Measurements from ENCODE around the gene XPA. TPM values are rescaled to one million over a fixed set of nuclear protein-coding genes. Genes with fewer than 3 reads are reported as not detected.

XPA gene
- total and polyA plus RNA-seq, 2 of the 13 experiments (the other 11 are each of a cell fraction or from before 2014, with no cell fraction given), result 2.3 to 15.2 TPM

GRCh38 chr9:97633859-97634490 is 63.2 kb downstream of the XPA start (continued):
- TF ChIP-seq HDAC2 (CRISPR knock-in tag; IDR thresholded peaks at IDR 0.05) (0 out of 2 replicates have a peak, but pooled peaks have one; percentile 24), NFYB (CRISPR knock-in tag; IDR thresholded peaks at IDR 0.05) (no peak), ZNF550 (CRISPR knock-in tag; IDR thresholded peaks at IDR 0.05; ENCODE audit: borderline replicate concordance) (no peak), PHF20 (CRISPR knock-in tag; IDR thresholded peaks at IDR 0.05) (no peak), ZNF572 (CRISPR knock-in tag; IDR thresholded peaks at IDR 0.05) (no peak), NFAT5 (CRISPR knock-in tag; IDR thresholded peaks at IDR 0.05) (no peak), ZNF180 (CRISPR knock-in tag; IDR thresholded peaks at IDR 0.05; ENCODE audit: borderline replicate concordance, low read depth) (no peak), JARID2 (CRISPR knock-in tag; IDR thresholded peaks at IDR 0.05; ENCODE audit: insufficient replicate concordance) (no peak), ZNF660 (CRISPR knock-in tag; IDR thresholded peaks at IDR 0.05; ENCODE audit: borderline replicate concordance, low read depth) (no peak), GMEB1 (CRISPR knock-in tag; IDR thresholded peaks at IDR 0.05; ENCODE audit: borderline replicate concordance) (no peak), KDM3A (CRISPR knock-in tag; IDR thresholded peaks at IDR 0.05; ENCODE audit: low read depth) (0 out of 2 replicates have a peak, but pooled peaks have one; percentile 62), SRSF4 (IDR thresholded peaks at IDR 0.05; ENCODE audit: low read depth, low read length, poor library complexity, severe bottlenecking) (no peak), CHD4 (IDR thresholded peaks at IDR 0.05; ENCODE audit: borderline replicate concordance, low read length) (no peak), ZBTB26 (CRISPR knock-in tag; IDR thresholded peaks at IDR 0.05; ENCODE audit: borderline replicate concordance) (no peak), ZNF703 (CRISPR knock-in tag; IDR thresholded peaks at IDR 0.05; ENCODE audit: borderline replicate concordance) (no peak), ZBTB46 (CRISPR knock-in tag; IDR thresholded peaks at IDR 0.05; ENCODE audit: borderline replicate concordance) (no peak), ZNF781 (CRISPR knock-in tag; IDR thresholded peaks at IDR 0.05; ENCODE audit: borderline replicate concordance, not compliant biosample characterization) (no peak), ZNF10 (CRISPR knock-in tag; IDR thresholded peaks at IDR 0.05; ENCODE audit: borderline replicate concordance, low read depth) (no peak)

Measured in HepG2 (cell line).